Activated T-helper 9 cell treated with anti-CD3 and anti-CD28 coated beads, Interleukin-2, amount 50 U/mL, for 16 hours (primary cell): ENCODE results near the gene ZNF438.

ENCODE experiments used
- DNase-seq: peaks from one replicate; pipeline ENCODE4 v3.0.0-alpha.2; 2020; ENCODE audit warnings: low read depth

The ZNF438 gene

GRCh38 chr10:31013331-31013730 is 18.3 kb downstream of the ZNF438 start:
- DNase-seq: no peak

GRCh38 chr10:31011665-31012022 is 20.0 kb downstream of the ZNF438 start:
- DNase-seq: no peak

GRCh38 chr10:31011017-31011664 is 20.5 kb downstream of the ZNF438 start:
- no peak for DNase-seq

- DNase-seq: no peak
Observed at GRCh38 chr10:31010062-31010461, 21.6 kb downstream of the ZNF438 start.

- no peak for DNase-seq
Observed at GRCh38 chr10:31005895-31006294, 25.8 kb downstream of the ZNF438 start.

- no peak for DNase-seq
Observed at GRCh38 chr10:31004611-31005193, 27.0 kb downstream of the ZNF438 start.

- DNase-seq: no peak
Observed at GRCh38 chr10:31001740-31002139, 29.9 kb downstream of the ZNF438 start.

- DNase-seq: no peak
Observed at GRCh38 chr10:31000867-31001266, 30.8 kb downstream of the ZNF438 start.

- DNase-seq: no peak
Observed at GRCh38 chr10:31000071-31000782, 31.4 kb downstream of the ZNF438 start.

GRCh38 chr10:30999070-30999712 is 32.5 kb downstream of the ZNF438 start:
- no peak for DNase-seq

- no peak for DNase-seq
Observed at GRCh38 chr10:30997536-30998235, 34.0 kb downstream of the ZNF438 start.

- DNase-seq: no peak
Observed at GRCh38 chr10:30996481-30997005, 35.1 kb downstream of the ZNF438 start.

- DNase-seq: no peak
Observed at GRCh38 chr10:30995081-30995770, 36.4 kb downstream of the ZNF438 start.

- DNase-seq: no peak
Observed at GRCh38 chr10:30993155-30993554, 38.5 kb downstream of the ZNF438 start.

- no peak for DNase-seq
Observed at GRCh38 chr10:30992681-30993080, 39.0 kb downstream of the ZNF438 start.

- no peak for DNase-seq
Observed at GRCh38 chr10:30991647-30992011, 40.0 kb downstream of the ZNF438 start.

- DNase-seq: no peak
Observed at GRCh38 chr10:30990971-30991646, 40.6 kb downstream of the ZNF438 start.

- DNase-seq: no peak
Observed at GRCh38 chr10:30990351-30990750, 41.3 kb downstream of the ZNF438 start.

GRCh38 chr10:30988831-30989435 is 42.7 kb downstream of the ZNF438 start:
- DNase-seq: no peak

- DNase-seq: no peak
Observed at GRCh38 chr10:30987463-30987862, 44.2 kb downstream of the ZNF438 start.
